SU-DHL-6 (cell line): ENCODE data around the gene GMFB.

Experiments
- CTCF ChIP-seq: fragments of 200-600 bp; sonication (generic); IDR thresholded peaks from one replicate; pipeline ENCODE4 v1.5.1; 2017; ENCODE audit warnings: antibody characterized with exemption, mild to moderate bottlenecking, low read length, moderate library complexity; ENCODE audit not compliant: insufficient read depth, poor library complexity, severe bottlenecking
- EZH2phosphoT487 ChIP-seq: fragments of 200-600 bp; sonication (generic), shearing (Covaris generic); conservative IDR thresholded peaks from 2 replicates; pipeline ENCODE4 v1.6.1; 2018; ENCODE audit warnings: mild to moderate bottlenecking, antibody characterized with exemption, low read length, moderate library complexity, mixed read lengths

GRCh38 chr14:54471641-54472040 lies 17.1 kb downstream of the GMFB start:
- TF ChIP-seq CTCF (no peak), EZH2phosphoT487 (no peak)
